Liver (tissue), 9 donors: ENCODE results near the gene SLC46A1. TPM values are rescaled to one million over a fixed set of nuclear protein-coding genes. Genes with fewer than 3 reads are reported as not detected.

ENCODE experiments used
- DNase-seq: peaks from one replicate; pipeline ENCODE4 v3.0.0-alpha.2; 2017; ENCODE audit warnings: low spot score
- H3K27ac ChIP-seq, 2 donors: one replicate each; pipeline ENCODE4 v1.7.0; 2013; ENCODE audit warnings: inconsistent platforms in 2 of 2, low read length in 2 of 2, control low read depth in 1 of 2, low read depth in 1 of 2, mild to moderate bottlenecking in 1 of 2
- H3K27me3 ChIP-seq, 4 donors: one replicate each; pipeline versions ENCODE4 v1.6.1 to v1.7.0; 2013; ENCODE audit warnings: low read length in 3 of 4, inconsistent platforms in 1 of 4, mild to moderate bottlenecking in 1 of 4, moderate library complexity in 1 of 4; ENCODE audit not compliant: control insufficient read depth in 4 of 4, insufficient read depth in 4 of 4
- H3K36me3 ChIP-seq, 4 donors: one replicate each; pipeline versions ENCODE4 v1.6.1 to v1.7.0; 2013; ENCODE audit warnings: low read length in 3 of 4, mild to moderate bottlenecking in 3 of 4, low read depth in 1 of 4, moderate library complexity in 1 of 4; ENCODE audit not compliant: control insufficient read depth in 4 of 4, insufficient read depth in 3 of 4
- H3K4me1 ChIP-seq, 4 donors: one replicate each; pipeline versions ENCODE4 v1.6.1 to v1.7.0; 2013; ENCODE audit warnings: low read length in 3 of 4, mild to moderate bottlenecking in 3 of 4, moderate library complexity in 1 of 4; ENCODE audit not compliant: control insufficient read depth in 4 of 4, insufficient read depth in 4 of 4
- H3K4me3 ChIP-seq, 3 donors: one replicate each; pipeline versions ENCODE4 v1.6.1 to v1.7.0; 2013; ENCODE audit warnings: low read length in 3 of 3, control low read depth in 1 of 3, low read depth in 1 of 3, mild to moderate bottlenecking in 1 of 3
- H3K9ac ChIP-seq, 2 donors: one replicate each; pipeline ENCODE4 v1.7.0; 2013; ENCODE audit warnings: low read length in 2 of 2, mild to moderate bottlenecking in 2 of 2, moderate library complexity in 2 of 2, control low read depth in 1 of 2, low read depth in 1 of 2
- H3K9me3 ChIP-seq, 4 donors: one replicate each; pipeline versions ENCODE4 v1.6.1 to v1.7.0; 2013; ENCODE audit warnings: low read length in 3 of 4; ENCODE audit not compliant: control insufficient read depth in 4 of 4
- EGR1 ChIP-seq, 2 donors: IDR thresholded peaks; 2 replicates each; pipeline ENCODE4 v1.6.1; 2016 to 2018; ENCODE audit warnings: antibody characterized with exemption in 2 of 2, low read depth in 2 of 2
- FOXA1 ChIP-seq: IDR thresholded peaks from 2 replicates; pipeline ENCODE4 v1.6.1; 2016; ENCODE audit warnings: antibody characterized with exemption
- FOXA2 ChIP-seq: IDR thresholded peaks from 2 replicates; pipeline ENCODE4 v1.6.1; 2016; ENCODE audit warnings: antibody characterized with exemption
- GABPA ChIP-seq, 2 donors: IDR thresholded peaks in 1 of 2; conservative IDR thresholded peaks in 1 of 2; 2 replicates each; pipeline ENCODE4 v1.6.1; 2016; ENCODE audit warnings: antibody characterized with exemption in 2 of 2, mild to moderate bottlenecking in 1 of 2, moderate library complexity in 1 of 2
- HNF4A ChIP-seq, 2 donors: conservative IDR thresholded peaks; 2 replicates each; pipeline ENCODE4 v1.6.1; 2016; ENCODE audit warnings: antibody characterized with exemption in 2 of 2, mild to moderate bottlenecking in 2 of 2
- HNF4G ChIP-seq: IDR thresholded peaks from 2 replicates; pipeline ENCODE4 v1.6.1; 2016; ENCODE audit warnings: antibody characterized with exemption
- JUND ChIP-seq, 2 donors: IDR thresholded peaks; 2 replicates each; pipeline ENCODE4 v1.6.1; 2016; ENCODE audit warnings: antibody characterized with exemption in 2 of 2
- NR2F2 ChIP-seq: IDR thresholded peaks from 2 replicates; pipeline ENCODE4 v1.6.1; 2016; ENCODE audit warnings: antibody characterized with exemption
- RAD21 ChIP-seq, 2 donors: IDR thresholded peaks; 2 replicates each; pipeline ENCODE4 v1.6.1; 2016; ENCODE audit warnings: antibody characterized with exemption in 2 of 2, mild to moderate bottlenecking in 2 of 2
- RXRA ChIP-seq, 2 donors: IDR thresholded peaks; 2 replicates each; pipeline ENCODE4 v1.6.1; 2017 to 2018; ENCODE audit warnings: antibody characterized with exemption in 2 of 2, mild to moderate bottlenecking in 1 of 2
- SP1 ChIP-seq: IDR thresholded peaks from 2 replicates; pipeline ENCODE4 v1.6.1; 2018; ENCODE audit warnings: antibody characterized with exemption, mild to moderate bottlenecking
- TAF1 ChIP-seq: conservative IDR thresholded peaks from 2 replicates; pipeline ENCODE4 v1.6.1; 2016; ENCODE audit warnings: antibody characterized with exemption, mild to moderate bottlenecking
- YY1 ChIP-seq: IDR thresholded peaks from 2 replicates; pipeline ENCODE4 v1.6.1; 2016; ENCODE audit warnings: antibody characterized with exemption, mild to moderate bottlenecking
- whole genome bisulfite sequencing: extraction: QIAGEN DNeasy Blood & Tissue Kit; methylation state at CpG from one replicate; pipeline ENCODE4 v1.1.7; 2013; 5-methylcytosine and 5-hydroxymethylcytosine counted together
- polyA plus RNA-seq, 2 donors: library from polyadenylated mRNA; stranded (reverse) in 1 of 2; unstranded in 1 of 2; fragments of 200-250 nt in 1 of 2; fragments of >200 nt in 1 of 2; fragmentation: Nextera tagmentation in 1 of 2; extraction: Ambion mirVana in 1 of 2; gene quantifications; one replicate each; pipeline versions ENCODE4 v1.2.1 to v1.2.3, GENCODE V29; 2013 to 2015
- total RNA-seq, 2 donors: library from RNA; depleted of rRNA; stranded (reverse); fragments of >200 nt; gene quantifications; one replicate each; pipeline ENCODE4 v1.2.3, GENCODE V29; 2014
- TF ChIP-seq, protein P1 (sequence below): IDR thresholded peaks from 2 replicates; pipeline ENCODE4 v1.6.1; 2016; ENCODE audit warnings: antibody characterized with exemption
- TF ChIP-seq, protein P2 (sequence below): IDR thresholded peaks from 2 replicates; pipeline ENCODE4 v1.6.1; 2016; ENCODE audit warnings: antibody characterized with exemption, mild to moderate bottlenecking
- TF ChIP-seq, protein P3 (sequence below): IDR thresholded peaks from 2 replicates; pipeline ENCODE4 v1.6.1; 2016; ENCODE audit warnings: antibody characterized with exemption
- TF ChIP-seq, protein P4 (sequence below): fragments of 150-350 bp; IDR thresholded peaks from 2 replicates; pipeline ENCODE4 v1.5.1; 2017; ENCODE audit warnings: improper control_type of control experiment, low read depth, low read length; ENCODE audit not compliant: missing input control
- donor health status: healthy.
- donor health status: healthy.
- donor health status: healthy.
- donor health status: healthy.
- donor health status: healthy.

The SLC46A1 gene
- total and polyA plus RNA-seq, 4 donors: 13.6 to 47.9 (median 19.1) TPM

GRCh38 chr17:28397275-28397674 lies 8.7 kb downstream of the SLC46A1 start (continued):
- TF ChIP-seq, protein P1, sequence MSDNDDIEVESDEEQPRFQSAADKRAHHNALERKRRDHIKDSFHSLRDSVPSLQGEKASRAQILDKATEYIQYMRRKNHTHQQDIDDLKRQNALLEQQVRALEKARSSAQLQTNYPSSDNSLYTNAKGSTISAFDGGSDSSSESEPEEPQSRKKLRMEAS: no peak
- TF ChIP-seq NR2F2 (no peak), HNF4A (conservative IDR thresholded peaks at IDR 0.05) (no peak), RXRA (IDR thresholded peaks at IDR 0.05) (no peak)
- TF ChIP-seq, protein P2, sequence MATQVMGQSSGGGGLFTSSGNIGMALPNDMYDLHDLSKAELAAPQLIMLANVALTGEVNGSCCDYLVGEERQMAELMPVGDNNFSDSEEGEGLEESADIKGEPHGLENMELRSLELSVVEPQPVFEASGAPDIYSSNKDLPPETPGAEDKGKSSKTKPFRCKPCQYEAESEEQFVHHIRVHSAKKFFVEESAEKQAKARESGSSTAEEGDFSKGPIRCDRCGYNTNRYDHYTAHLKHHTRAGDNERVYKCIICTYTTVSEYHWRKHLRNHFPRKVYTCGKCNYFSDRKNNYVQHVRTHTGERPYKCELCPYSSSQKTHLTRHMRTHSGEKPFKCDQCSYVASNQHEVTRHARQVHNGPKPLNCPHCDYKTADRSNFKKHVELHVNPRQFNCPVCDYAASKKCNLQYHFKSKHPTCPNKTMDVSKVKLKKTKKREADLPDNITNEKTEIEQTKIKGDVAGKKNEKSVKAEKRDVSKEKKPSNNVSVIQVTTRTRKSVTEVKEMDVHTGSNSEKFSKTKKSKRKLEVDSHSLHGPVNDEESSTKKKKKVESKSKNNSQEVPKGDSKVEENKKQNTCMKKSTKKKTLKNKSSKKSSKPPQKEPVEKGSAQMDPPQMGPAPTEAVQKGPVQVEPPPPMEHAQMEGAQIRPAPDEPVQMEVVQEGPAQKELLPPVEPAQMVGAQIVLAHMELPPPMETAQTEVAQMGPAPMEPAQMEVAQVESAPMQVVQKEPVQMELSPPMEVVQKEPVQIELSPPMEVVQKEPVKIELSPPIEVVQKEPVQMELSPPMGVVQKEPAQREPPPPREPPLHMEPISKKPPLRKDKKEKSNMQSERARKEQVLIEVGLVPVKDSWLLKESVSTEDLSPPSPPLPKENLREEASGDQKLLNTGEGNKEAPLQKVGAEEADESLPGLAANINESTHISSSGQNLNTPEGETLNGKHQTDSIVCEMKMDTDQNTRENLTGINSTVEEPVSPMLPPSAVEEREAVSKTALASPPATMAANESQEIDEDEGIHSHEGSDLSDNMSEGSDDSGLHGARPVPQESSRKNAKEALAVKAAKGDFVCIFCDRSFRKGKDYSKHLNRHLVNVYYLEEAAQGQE: no peak

DNA sequence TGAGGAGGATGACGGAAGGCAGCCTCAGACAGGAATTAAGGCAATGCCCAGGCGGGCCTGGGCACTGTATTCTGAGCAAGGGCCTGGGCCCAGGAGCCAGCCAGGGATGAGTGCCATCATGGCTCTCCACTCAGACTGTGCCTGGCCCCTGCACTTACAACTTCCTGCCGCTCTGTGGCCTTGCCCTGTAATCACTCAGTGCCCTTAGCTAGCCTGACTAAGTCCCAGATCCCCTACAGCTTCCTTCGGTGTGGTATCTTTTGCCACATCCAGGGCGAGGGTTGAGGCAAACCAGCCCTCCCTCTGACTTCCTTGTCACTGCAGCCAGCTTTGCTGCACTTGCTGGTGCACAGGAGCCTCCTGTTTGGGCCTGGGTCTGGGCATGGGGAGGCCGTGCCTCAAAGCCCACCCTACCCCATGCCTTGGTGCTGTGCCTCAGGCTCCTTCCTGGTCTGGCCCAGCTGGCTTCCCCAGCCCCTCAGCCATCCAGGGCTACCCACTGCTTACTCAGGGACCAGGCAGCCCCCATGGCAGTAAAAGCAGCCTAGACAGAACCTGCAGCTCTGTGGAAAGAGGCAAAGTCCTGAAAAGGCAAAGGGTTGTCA lies 9.3 kb downstream of the SLC46A1 start:
- Histone ChIP-seq H3K27ac (no peak overlapping the region), H3K9ac (no peak overlapping the region), H3K27me3 (no peaks in the 10 kb centered on the region), H3K4me3 (no peak overlapping the region), H3K36me3 (peaks cover 5 to 34% (median 22%) of the 10 kb centered on the region in 4 donors), H3K9me3 (no peaks in the 10 kb centered on the region), H3K4me1 (peaks cover 9 to 31% (median 25%) of the 10 kb centered on the region in 4 donors)
- 90% methylated on average over 6 of the region's 6 CpGs for WGBS
- DNase-seq: no peak
- TF ChIP-seq, protein P1: no peak
- TF ChIP-seq HNF4G: no peak
- no peak for TF ChIP-seq GABPA (IDR thresholded peaks at IDR 0.05 in 1 of 2, conservative IDR thresholded peaks at IDR 0.05 in 1 of 2)
- no peak for TF ChIP-seq SP1
- no peak for TF ChIP-seq RAD21 (IDR thresholded peaks at IDR 0.05)
- TF ChIP-seq, protein P3, sequence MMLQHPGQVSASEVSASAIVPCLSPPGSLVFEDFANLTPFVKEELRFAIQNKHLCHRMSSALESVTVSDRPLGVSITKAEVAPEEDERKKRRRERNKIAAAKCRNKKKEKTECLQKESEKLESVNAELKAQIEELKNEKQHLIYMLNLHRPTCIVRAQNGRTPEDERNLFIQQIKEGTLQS: no peak
- TF ChIP-seq JUND (IDR thresholded peaks at IDR 0.05): no peak
- no peak for TF ChIP-seq TAF1
- TF ChIP-seq, protein P4, sequence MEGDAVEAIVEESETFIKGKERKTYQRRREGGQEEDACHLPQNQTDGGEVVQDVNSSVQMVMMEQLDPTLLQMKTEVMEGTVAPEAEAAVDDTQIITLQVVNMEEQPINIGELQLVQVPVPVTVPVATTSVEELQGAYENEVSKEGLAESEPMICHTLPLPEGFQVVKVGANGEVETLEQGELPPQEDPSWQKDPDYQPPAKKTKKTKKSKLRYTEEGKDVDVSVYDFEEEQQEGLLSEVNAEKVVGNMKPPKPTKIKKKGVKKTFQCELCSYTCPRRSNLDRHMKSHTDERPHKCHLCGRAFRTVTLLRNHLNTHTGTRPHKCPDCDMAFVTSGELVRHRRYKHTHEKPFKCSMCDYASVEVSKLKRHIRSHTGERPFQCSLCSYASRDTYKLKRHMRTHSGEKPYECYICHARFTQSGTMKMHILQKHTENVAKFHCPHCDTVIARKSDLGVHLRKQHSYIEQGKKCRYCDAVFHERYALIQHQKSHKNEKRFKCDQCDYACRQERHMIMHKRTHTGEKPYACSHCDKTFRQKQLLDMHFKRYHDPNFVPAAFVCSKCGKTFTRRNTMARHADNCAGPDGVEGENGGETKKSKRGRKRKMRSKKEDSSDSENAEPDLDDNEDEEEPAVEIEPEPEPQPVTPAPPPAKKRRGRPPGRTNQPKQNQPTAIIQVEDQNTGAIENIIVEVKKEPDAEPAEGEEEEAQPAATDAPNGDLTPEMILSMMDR: no peak
- TF ChIP-seq HNF4A (conservative IDR thresholded peaks at IDR 0.05): no peak
- TF ChIP-seq EGR1 (IDR thresholded peaks at IDR 0.05; ENCODE audit: low read depth in 2 of 2): no peak
- TF ChIP-seq, protein P2: no peak
- no peak for TF ChIP-seq YY1
- no peak for TF ChIP-seq FOXA1
- no peak for TF ChIP-seq FOXA2
